GM20000 (cell line): ENCODE data around the gene GPR157.
"Not testable (repeated sequence)": the region's sequence is repeated elsewhere in the genome, so short reads cannot be mapped to it uniquely, and the experiment has no call there.

Source experiments
- DNase-seq: peaks from one replicate; pipeline ENCODE4 v3.0.0; 2012; ENCODE audit warnings: low spot score
- CTCF ChIP-seq: IDR thresholded peaks from 2 replicates; pipeline ENCODE4 v1.5.1; 2012; ENCODE audit warnings: mild to moderate bottlenecking, control low read depth; ENCODE audit errors: extremely low read depth, missing control alignments

Gene GPR157

GRCh38 chr1:9164919-9165318 lies 36.0 kb upstream of the GPR157 start:
- DNase-seq, result no peak
- TF ChIP-seq CTCF, result no peak

- DNase-seq, result no peak
- TF ChIP-seq CTCF, result no peak
These were observed 35.6 kb upstream of the GPR157 start for GRCh38 chr1:9164532-9164900.

- DNase-seq, result no peak
- TF ChIP-seq CTCF, result no peak
These were observed 33.1 kb upstream of the GPR157 start for GRCh38 chr1:9161963-9162362.

GRCh38 chr1:9161342-9161741 lies 32.4 kb upstream of the GPR157 start:
- TF ChIP-seq CTCF, result no peak
- DNase-seq, result no peak

- TF ChIP-seq CTCF, result no peak
These were observed 31.3 kb upstream of the GPR157 start for GRCh38 chr1:9160079-9160717.

GRCh38 chr1:9155879-9156278 lies 27.0 kb upstream of the GPR157 start:
- no peak for DNase-seq
- no peak for TF ChIP-seq CTCF

More at GRCh38 chr1:9160079-9160717, 31.3 kb upstream of the GPR157 start:
- DNase-seq, result no peak

GRCh38 chr1:9155405-9155804 lies 26.5 kb upstream of the GPR157 start:
- not testable (repeated sequence) for DNase-seq

GRCh38 chr1:9153152-9153551 lies 24.2 kb upstream of the GPR157 start:
- no peak for DNase-seq

More at GRCh38 chr1:9153152-9153551, 24.2 kb upstream of the GPR157 start:
- TF ChIP-seq CTCF, result no peak
